HepG2 (cell line): ENCODE data around the gene NRSN2. TPM values are rescaled to one million over a fixed set of nuclear protein-coding genes. Genes with fewer than 3 reads are reported as not detected.
A peak's percentile ranks its signal among the peaks of the same experiment; 100 is the strongest.

Experiments
- AGO2 ChIP-seq: fragments of 200-400 bp; formaldehyde crosslinking; optimal IDR thresholded peaks from 2 replicates; pipeline ENCODE3; 2017; ENCODE audit warnings: mild to moderate bottlenecking, low read depth, low read length, moderate library complexity
- BCL3 ChIP-seq: sonication (generic); formaldehyde crosslinking; IDR thresholded peaks from 2 replicates; pipeline ENCODE4 v1.5.1; 2020; ENCODE audit warnings: mild to moderate bottlenecking, missing genetic modification reagents, moderate library complexity
- BRCA1 ChIP-seq: sonication (generic); formaldehyde crosslinking; IDR thresholded peaks from 2 replicates; pipeline ENCODE4 v1.4.0; 2020; ENCODE audit warnings: missing genetic modification reagents
- GTF3A ChIP-seq: sonication (generic); formaldehyde crosslinking; conservative IDR thresholded peaks from 2 replicates; pipeline ENCODE4 v1.4.0; 2020; ENCODE audit warnings: mild to moderate bottlenecking, missing genetic modification reagents
- HNRNPH1 ChIP-seq: fragments of 200-400 bp; formaldehyde crosslinking; optimal IDR thresholded peaks from 2 replicates; pipeline ENCODE3; 2017; ENCODE audit warnings: mild to moderate bottlenecking, low read depth, low read length
- NCOA5 ChIP-seq: sonication (generic); formaldehyde crosslinking; IDR thresholded peaks from 2 replicates; pipeline ENCODE4 v1.4.0; 2020; ENCODE audit warnings: missing genetic modification reagents
- PAX8 ChIP-seq: sonication (generic); formaldehyde crosslinking; IDR thresholded peaks from 2 replicates; pipeline ENCODE4 v1.8.0; 2022; ENCODE audit warnings: mild to moderate bottlenecking, missing genetic modification reagents, borderline replicate concordance
- RBM39 ChIP-seq: fragments of 200-400 bp; formaldehyde crosslinking; IDR thresholded peaks from one replicate; pipeline ENCODE4 v1.6.1; 2018; ENCODE audit warnings: antibody characterized with exemption, mild to moderate bottlenecking, low read depth, low read length; ENCODE audit not compliant: poor library complexity, severe bottlenecking
- RFX1 ChIP-seq: fragments of 450-650 bp; IDR thresholded peaks from 2 replicates; pipeline ENCODE4 v1.6.1; 2017
- SETDB1 ChIP-seq: sonication (generic); formaldehyde crosslinking; IDR thresholded peaks from 2 replicates; pipeline ENCODE4 v1.5.1; 2020; ENCODE audit warnings: missing genetic modification reagents, mild to moderate bottlenecking, borderline replicate concordance
- SPEN ChIP-seq: sonication (generic); formaldehyde crosslinking; IDR thresholded peaks from 2 replicates; pipeline ENCODE4 v1.5.1; 2020; ENCODE audit warnings: low read depth, mild to moderate bottlenecking, missing genetic modification reagents
- ZFP1 ChIP-seq: IDR thresholded peaks from 2 replicates; pipeline ENCODE4 v1.6.1; 2016
- ZFX ChIP-seq: sonication (generic); formaldehyde crosslinking; IDR thresholded peaks from 2 replicates; pipeline ENCODE4 v1.4.0; 2020; ENCODE audit warnings: mild to moderate bottlenecking, low read depth, missing genetic modification reagents, moderate library complexity
- ZNF24 ChIP-seq: fragments of 450-650 bp; IDR thresholded peaks from 2 replicates; pipeline ENCODE4 v1.6.1; 2017; ENCODE audit warnings: antibody characterized with exemption, mild to moderate bottlenecking
- ZNF362 ChIP-seq: sonication (generic); formaldehyde crosslinking; IDR thresholded peaks from 2 replicates; pipeline ENCODE4 v1.4.0; 2020; ENCODE audit warnings: missing genetic modification reagents, mild to moderate bottlenecking, borderline replicate concordance
- ZNF543 ChIP-seq: sonication (generic); formaldehyde crosslinking; IDR thresholded peaks from 2 replicates; pipeline ENCODE4 v1.4.0; 2020; ENCODE audit warnings: mild to moderate bottlenecking, missing genetic modification reagents
- ZNF577 ChIP-seq: sonication (generic); formaldehyde crosslinking; IDR thresholded peaks from 2 replicates; pipeline ENCODE4 v1.4.0; 2020; ENCODE audit warnings: mild to moderate bottlenecking, low read depth, missing genetic modification reagents, borderline replicate concordance
- ZNF768 ChIP-seq: sonication (generic); formaldehyde crosslinking; IDR thresholded peaks from 2 replicates; pipeline ENCODE4 v1.4.0; 2020; ENCODE audit warnings: missing genetic modification reagents
- ZSCAN21 ChIP-seq: sonication (generic); formaldehyde crosslinking; IDR thresholded peaks from 2 replicates; pipeline ENCODE4 v1.8.0; 2022; ENCODE audit warnings: mild to moderate bottlenecking, missing genetic modification reagents, moderate library complexity, borderline replicate concordance
- polyA plus RNA-seq, 8 experiments: library from polyadenylated mRNA; depleted of rRNA in 3 of 8; stranded (reverse) in 7 of 8; unstranded in 1 of 8; fragments of >200 nt; fragmentation: Illumina TruSeq in 4 of 8; extraction: Trizol in 4 of 8; gene quantifications; 2 replicates each; pipeline versions ENCODE4 v1.2.1 to v1.2.3, GENCODE V29; 2011 to 2016; ENCODE audit warnings: low read depth in 4 of 8, missing spikeins in 1 of 8, mixed read lengths in 1 of 8; ENCODE audit not compliant: insufficient read depth in 1 of 8
- total RNA-seq, 5 experiments: library from RNA; depleted of rRNA; stranded (reverse); fragments of >200 nt; fragmentation: Illumina TruSeq; extraction: Trizol; gene quantifications; 2 replicates each; pipeline ENCODE4 v1.2.3, GENCODE V29; 2016; ENCODE audit warnings: low read depth in 1 of 5
- TF ChIP-seq, protein P1 (sequence below): sonication (generic); formaldehyde crosslinking; conservative IDR thresholded peaks from 2 replicates; pipeline ENCODE4 v1.4.0; 2020; ENCODE audit warnings: missing genetic modification reagents
- TF ChIP-seq, protein P2 (sequence below): sonication (generic); formaldehyde crosslinking; IDR thresholded peaks from 2 replicates; pipeline ENCODE4 v1.9.0; 2022; ENCODE audit warnings: missing genetic modification reagents, mild to moderate bottlenecking, borderline replicate concordance
- TF ChIP-seq, protein P3 (sequence below): IDR thresholded peaks from 2 replicates; pipeline ENCODE4 v1.6.1; 2016; ENCODE audit warnings: mild to moderate bottlenecking, missing biosample characterization, missing genetic modification reagents

Gene NRSN2
- total and polyA plus RNA-seq, 2 of the 13 experiments (the other 11 are each of a cell fraction or from before 2014, with no cell fraction given) = 32.3 to 49.4 TPM

DNA sequence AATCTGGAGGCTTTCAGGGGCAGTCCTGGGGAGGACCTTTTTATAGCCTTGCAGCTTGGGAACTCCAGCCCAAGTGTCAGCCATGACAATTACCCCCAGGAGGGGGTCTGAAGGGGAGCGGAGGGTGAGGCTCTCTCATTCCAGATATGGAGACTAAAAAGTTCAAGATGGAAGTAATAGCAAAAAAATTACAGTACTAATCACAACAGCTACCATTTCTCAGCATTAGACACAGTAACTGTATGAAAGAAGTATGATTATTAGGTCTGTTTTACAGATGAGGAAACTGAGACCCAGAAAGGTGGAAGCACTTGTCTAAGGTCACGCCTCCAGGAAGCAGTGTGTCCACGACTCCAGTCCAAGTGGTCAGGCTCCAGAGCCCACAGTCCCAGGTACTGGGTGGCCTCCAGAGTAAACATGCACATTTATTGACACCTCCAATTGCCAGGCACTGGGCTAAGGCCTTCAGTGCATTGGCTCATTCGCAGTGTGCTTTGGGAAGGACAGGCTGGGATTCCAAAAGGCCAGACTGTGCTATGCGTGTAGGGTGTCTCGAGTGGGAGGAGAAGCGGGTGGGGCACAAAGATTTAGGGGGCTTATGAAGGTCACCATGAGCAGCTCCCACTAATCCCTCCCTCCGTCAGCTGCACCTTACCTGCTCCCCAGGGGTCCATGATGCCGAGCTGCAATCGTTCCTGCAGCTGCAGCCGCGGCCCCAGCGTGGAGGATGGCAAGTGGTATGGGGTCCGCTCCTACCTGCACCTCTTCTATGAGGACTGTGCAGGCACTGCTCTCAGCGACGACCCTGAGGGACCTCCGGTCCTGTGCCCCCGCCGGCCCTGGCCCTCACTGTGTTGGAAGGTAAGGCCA, 2.3 kb downstream of the NRSN2 start (continued):
- TF ChIP-seq, protein P1, sequence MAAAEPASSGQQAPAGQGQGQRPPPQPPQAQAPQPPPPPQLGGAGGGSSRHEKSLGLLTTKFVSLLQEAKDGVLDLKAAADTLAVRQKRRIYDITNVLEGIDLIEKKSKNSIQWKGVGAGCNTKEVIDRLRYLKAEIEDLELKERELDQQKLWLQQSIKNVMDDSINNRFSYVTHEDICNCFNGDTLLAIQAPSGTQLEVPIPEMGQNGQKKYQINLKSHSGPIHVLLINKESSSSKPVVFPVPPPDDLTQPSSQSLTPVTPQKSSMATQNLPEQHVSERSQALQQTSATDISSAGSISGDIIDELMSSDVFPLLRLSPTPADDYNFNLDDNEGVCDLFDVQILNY = no peak
- peak; percentile 30; the same call in 1 of the 2 replicates for TF ChIP-seq ZSCAN21 (CRISPR knock-in tag)
- 0 out of 2 replicates have a peak, but pooled peaks have one; percentile 46 for TF ChIP-seq ZNF768 (CRISPR knock-in tag)
- 0 out of 2 replicates have a peak, but pooled peaks have one; percentile 22 for TF ChIP-seq ZNF362 (CRISPR knock-in tag)
- no peak for TF ChIP-seq HNRNPH1
- peak; percentile 80 for TF ChIP-seq ZFX (CRISPR knock-in tag)
- TF ChIP-seq ZNF577 (CRISPR knock-in tag) = no peak
- TF ChIP-seq RBM39 = peak; percentile 21
- peak; percentile 59; the same call in 1 of the 2 replicates for TF ChIP-seq SPEN
- 0 out of 2 replicates have a peak, but pooled peaks have one; percentile 80 for TF ChIP-seq ZNF543
- no peak for TF ChIP-seq ZFP1
- TF ChIP-seq SETDB1 (CRISPR knock-in tag) = no peak
- TF ChIP-seq AGO2 = peak; percentile 75
- TF ChIP-seq RFX1 = no peak
- TF ChIP-seq, protein P2, sequence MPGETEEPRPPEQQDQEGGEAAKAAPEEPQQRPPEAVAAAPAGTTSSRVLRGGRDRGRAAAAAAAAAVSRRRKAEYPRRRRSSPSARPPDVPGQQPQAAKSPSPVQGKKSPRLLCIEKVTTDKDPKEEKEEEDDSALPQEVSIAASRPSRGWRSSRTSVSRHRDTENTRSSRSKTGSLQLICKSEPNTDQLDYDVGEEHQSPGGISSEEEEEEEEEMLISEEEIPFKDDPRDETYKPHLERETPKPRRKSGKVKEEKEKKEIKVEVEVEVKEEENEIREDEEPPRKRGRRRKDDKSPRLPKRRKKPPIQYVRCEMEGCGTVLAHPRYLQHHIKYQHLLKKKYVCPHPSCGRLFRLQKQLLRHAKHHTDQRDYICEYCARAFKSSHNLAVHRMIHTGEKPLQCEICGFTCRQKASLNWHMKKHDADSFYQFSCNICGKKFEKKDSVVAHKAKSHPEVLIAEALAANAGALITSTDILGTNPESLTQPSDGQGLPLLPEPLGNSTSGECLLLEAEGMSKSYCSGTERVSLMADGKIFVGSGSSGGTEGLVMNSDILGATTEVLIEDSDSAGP (CRISPR knock-in tag) = peak; percentile 57
- no peak for TF ChIP-seq NCOA5 (CRISPR knock-in tag)
- TF ChIP-seq PAX8 (CRISPR knock-in tag) = no peak
- no peak for TF ChIP-seq GTF3A (CRISPR knock-in tag)
- TF ChIP-seq, protein P3, sequence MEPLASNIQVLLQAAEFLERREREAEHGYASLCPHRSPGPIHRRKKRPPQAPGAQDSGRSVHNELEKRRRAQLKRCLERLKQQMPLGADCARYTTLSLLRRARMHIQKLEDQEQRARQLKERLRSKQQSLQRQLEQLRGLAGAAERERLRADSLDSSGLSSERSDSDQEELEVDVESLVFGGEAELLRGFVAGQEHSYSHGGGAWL (CRISPR knock-in tag) = 0 out of 2 replicates have a peak, but pooled peaks have one; percentile 13
- TF ChIP-seq BRCA1 (CRISPR knock-in tag) = no peak
- TF ChIP-seq BCL3 (CRISPR knock-in tag) = no peak; the same call in 1 of the 2 replicates
- no peak for TF ChIP-seq ZNF24
